HepG2 (cell line): Measurements from ENCODE around the gene ARMH1. TPM values are rescaled to one million over a fixed set of nuclear protein-coding genes. Genes with fewer than 3 reads are reported as not detected.

Experiments
- ATF2 ChIP-seq: sonication (generic); formaldehyde crosslinking; IDR thresholded peaks from 2 replicates; pipeline ENCODE4 v1.4.0; 2020; ENCODE audit warnings: missing genetic modification reagents
- CCDC6 ChIP-seq: sonication (generic); formaldehyde crosslinking; IDR thresholded peaks from 2 replicates; pipeline ENCODE4 v1.8.1; 2022; ENCODE audit warnings: mild to moderate bottlenecking, missing genetic modification reagents, moderate library complexity
- CSRNP1 ChIP-seq: sonication (generic); formaldehyde crosslinking; IDR thresholded peaks from 2 replicates; pipeline ENCODE4 v1.8.1; 2023; ENCODE audit warnings: mild to moderate bottlenecking, missing genetic modification reagents
- FOXP4 ChIP-seq: sonication (generic); formaldehyde crosslinking; IDR thresholded peaks from 2 replicates; pipeline ENCODE4 v1.4.0; 2020; ENCODE audit warnings: missing genetic modification reagents
- HNF4G ChIP-seq, 2 experiments: sonication (generic) in 1 of 2; formaldehyde crosslinking in 1 of 2; IDR thresholded peaks; 2 replicates each; pipeline versions ENCODE4 v1.4.0 to v1.6.1; 2011 to 2020; ENCODE audit warnings: borderline replicate concordance in 2 of 2, low read depth in 2 of 2, mild to moderate bottlenecking in 2 of 2, low read length in 1 of 2, missing genetic modification reagents in 1 of 2, moderate library complexity in 1 of 2
- LBX2 ChIP-seq: sonication (generic); formaldehyde crosslinking; IDR thresholded peaks from 2 replicates; pipeline ENCODE4 v1.5.0; 2020; ENCODE audit warnings: missing genetic modification reagents, mild to moderate bottlenecking, borderline replicate concordance
- NKX3-1 ChIP-seq: sonication (generic); formaldehyde crosslinking; IDR thresholded peaks from 2 replicates; pipeline ENCODE4 v1.5.0; 2020; ENCODE audit warnings: missing genetic modification reagents
- NRL ChIP-seq: sonication (generic); formaldehyde crosslinking; IDR thresholded peaks from 2 replicates; pipeline ENCODE4 v1.5.0; 2020; ENCODE audit warnings: missing genetic modification reagents, mild to moderate bottlenecking, moderate library complexity, borderline replicate concordance
- RBAK ChIP-seq: sonication (generic); formaldehyde crosslinking; IDR thresholded peaks from 2 replicates; pipeline ENCODE4 v1.5.1; 2020; ENCODE audit warnings: mild to moderate bottlenecking, missing genetic modification reagents
- RXRA ChIP-seq: sonication (generic); formaldehyde crosslinking; IDR thresholded peaks from 2 replicates; pipeline ENCODE4 v1.5.1; 2020; ENCODE audit warnings: missing genetic modification reagents
- SNAPC5 ChIP-seq: sonication (generic); formaldehyde crosslinking; IDR thresholded peaks from 2 replicates; pipeline ENCODE4 v1.8.1; 2023; ENCODE audit warnings: mild to moderate bottlenecking, missing genetic modification reagents, borderline replicate concordance
- ZMAT5 ChIP-seq: sonication (generic); formaldehyde crosslinking; IDR thresholded peaks from 2 replicates; pipeline ENCODE4 v1.5.0; 2020; ENCODE audit warnings: mild to moderate bottlenecking, low read depth, missing genetic modification reagents, borderline replicate concordance
- ZNF564 ChIP-seq: sonication (generic); formaldehyde crosslinking; IDR thresholded peaks from 2 replicates; pipeline ENCODE4 v1.8.1; 2023; ENCODE audit warnings: mild to moderate bottlenecking, missing genetic modification reagents
- ZNF577 ChIP-seq: sonication (generic); formaldehyde crosslinking; IDR thresholded peaks from 2 replicates; pipeline ENCODE4 v1.4.0; 2020; ENCODE audit warnings: mild to moderate bottlenecking, low read depth, missing genetic modification reagents, borderline replicate concordance
- ZNF672 ChIP-seq: sonication (generic); formaldehyde crosslinking; IDR thresholded peaks from 2 replicates; pipeline ENCODE4 v1.8.1; 2022; ENCODE audit warnings: missing genetic modification reagents
- ZSCAN21 ChIP-seq: sonication (generic); formaldehyde crosslinking; IDR thresholded peaks from 2 replicates; pipeline ENCODE4 v1.8.0; 2022; ENCODE audit warnings: mild to moderate bottlenecking, missing genetic modification reagents, moderate library complexity, borderline replicate concordance
- ZXDC ChIP-seq: sonication (generic); formaldehyde crosslinking; IDR thresholded peaks from 2 replicates; pipeline ENCODE4 v1.5.0; 2020; ENCODE audit warnings: mild to moderate bottlenecking, missing genetic modification reagents
- polyA plus RNA-seq, 8 experiments: library from polyadenylated mRNA; depleted of rRNA in 3 of 8; stranded (reverse) in 7 of 8; unstranded in 1 of 8; fragments of >200 nt; fragmentation: Illumina TruSeq in 4 of 8; extraction: Trizol in 4 of 8; gene quantifications; 2 replicates each; pipeline versions ENCODE4 v1.2.1 to v1.2.3, GENCODE V29; 2011 to 2016; ENCODE audit warnings: low read depth in 4 of 8, missing spikeins in 1 of 8, mixed read lengths in 1 of 8; ENCODE audit not compliant: insufficient read depth in 1 of 8
- total RNA-seq, 5 experiments: library from RNA; depleted of rRNA; stranded (reverse); fragments of >200 nt; fragmentation: Illumina TruSeq; extraction: Trizol; gene quantifications; 2 replicates each; pipeline ENCODE4 v1.2.3, GENCODE V29; 2016; ENCODE audit warnings: low read depth in 1 of 5

Gene ARMH1
- total and polyA plus RNA-seq, 2 of the 13 experiments (the other 11 are each of a cell fraction or from before 2014, with no cell fraction given): 0.69 TPM; not detected in 1

- TF ChIP-seq FOXP4 (peak; percentile 71; the same call in 1 of the 2 replicates), ZNF577 (CRISPR knock-in tag) (no peak), ZXDC (CRISPR knock-in tag) (no peak), RXRA (CRISPR knock-in tag) (peak; percentile 87; the same call in 1 of the 2 replicates), ZNF672 (CRISPR knock-in tag) (no peak), RBAK (CRISPR knock-in tag) (no peak), CSRNP1 (CRISPR knock-in tag) (no peak), LBX2 (CRISPR knock-in tag) (no peak), HNF4G (IDR thresholded peaks at IDR 0.05; ENCODE audit: borderline replicate concordance, low read depth, low read length) (peak; percentile 50; the same call in 1 of the 2 replicates), HNF4G (CRISPR knock-in tag; IDR thresholded peaks at IDR 0.05; ENCODE audit: borderline replicate concordance, low read depth) (no peak), ATF2 (peak; percentile 48; the same call in 1 of the 2 replicates), SNAPC5 (no peak), ZMAT5 (no peak), ZNF564 (CRISPR knock-in tag) (0 out of 2 replicates have a peak, but pooled peaks have one; percentile 50), NKX3-1 (CRISPR knock-in tag) (no peak), NRL (CRISPR knock-in tag) (no peak), CCDC6 (CRISPR knock-in tag) (no peak), ZSCAN21 (CRISPR knock-in tag) (no peak)
Observed at GRCh38 chr1:44701141-44701573, 26.6 kb downstream of the ARMH1 start (continued).
